TTC549 (cell line): ENCODE results near the gene EEF1AKMT2.

ENCODE experiments used
- FAIRE-seq: peaks from 2 replicates; lab custom pipeline; 2012; peaks lifted over from hg19 to GRCh38; lab: Jason Lieb, UNC

Gene EEF1AKMT2

GRCh38 chr10:124737221-124737620 lies 54.5 kb downstream of the EEF1AKMT2 start:
- FAIRE-seq = no peak

- no peak for FAIRE-seq
Observed at GRCh38 chr10:124736491-124737136, 55.1 kb downstream of the EEF1AKMT2 start.

- FAIRE-seq = no peak
Observed at GRCh38 chr10:124735491-124736286, 56.0 kb downstream of the EEF1AKMT2 start.

GRCh38 chr10:124734311-124735166 lies 57.1 kb downstream of the EEF1AKMT2 start:
- FAIRE-seq = no peak

GRCh38 chr10:124733571-124734245 lies 58.0 kb downstream of the EEF1AKMT2 start:
- no peak for FAIRE-seq

GRCh38 chr10:124732931-124733570 lies 58.6 kb downstream of the EEF1AKMT2 start:
- no peak for FAIRE-seq

GRCh38 chr10:124731551-124731950 lies 60.1 kb downstream of the EEF1AKMT2 start:
- no peak for FAIRE-seq

- no peak for FAIRE-seq
Observed at GRCh38 chr10:124730790-124731189, 60.9 kb downstream of the EEF1AKMT2 start.

GRCh38 chr10:124728830-124729661 lies 62.6 kb downstream of the EEF1AKMT2 start:
- no peak for FAIRE-seq

GRCh38 chr10:124728071-124728829 lies 63.4 kb downstream of the EEF1AKMT2 start:
- no peak for FAIRE-seq

- no peak for FAIRE-seq
Observed at GRCh38 chr10:124727361-124727960, 64.2 kb downstream of the EEF1AKMT2 start.

GRCh38 chr10:124725791-124726190 lies 65.9 kb downstream of the EEF1AKMT2 start:
- FAIRE-seq = no peak

- FAIRE-seq = no peak
Observed at GRCh38 chr10:124725171-124725631, 66.5 kb downstream of the EEF1AKMT2 start.

GRCh38 chr10:124724279-124725027 lies 67.2 kb downstream of the EEF1AKMT2 start:
- no peak for FAIRE-seq

- no peak for FAIRE-seq
Observed at GRCh38 chr10:124723826-124724225, 67.9 kb downstream of the EEF1AKMT2 start.

GRCh38 chr10:124722798-124723783 lies 68.6 kb downstream of the EEF1AKMT2 start:
- no peak for FAIRE-seq

GRCh38 chr10:124721330-124722045 lies 70.2 kb downstream of the EEF1AKMT2 start:
- FAIRE-seq = no peak
